GM19035 (cell line): Measurements from ENCODE around the gene C5AR2.
"Not testable (repeated sequence)": the region's sequence is repeated elsewhere in the genome, so short reads cannot be mapped to it uniquely, and the experiment has no call there.

ENCODE experiments used
- ATAC-seq: cut with Tn5 transposase; IDR thresholded peaks from one replicate; pipeline ENCODE4 v1.9.1; 2021; ENCODE audit not compliant: unreplicated experiment

The C5AR2 gene

DNA sequence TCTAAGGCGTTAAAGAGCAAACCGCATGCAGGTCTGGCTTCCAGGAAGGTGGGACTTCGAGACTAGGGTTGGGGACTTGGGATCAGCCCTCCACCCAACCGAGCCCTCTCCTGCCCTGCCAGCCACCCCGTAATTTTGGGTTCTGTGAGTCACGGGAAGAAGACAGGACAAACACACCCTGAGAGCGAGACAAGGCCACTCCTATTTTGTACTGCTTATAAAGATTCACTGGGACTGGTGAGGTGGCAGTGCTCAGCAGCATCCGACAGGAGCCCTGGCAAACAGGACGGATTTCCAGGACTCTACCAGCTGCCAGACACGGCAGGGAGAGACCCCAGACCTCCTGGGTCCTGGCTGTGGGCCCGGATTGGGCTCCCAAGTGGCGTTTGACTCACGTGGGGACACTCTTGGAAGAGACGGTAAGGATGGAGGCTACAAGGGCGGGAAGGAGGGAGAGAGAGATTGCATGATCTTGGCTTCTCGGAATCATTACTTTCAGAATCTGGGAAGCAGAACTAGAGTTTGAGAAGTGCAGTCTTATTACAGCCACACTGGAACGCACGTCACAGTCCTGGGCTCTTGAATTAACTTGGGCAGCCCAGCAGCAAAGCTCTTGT lies at the start of gene C5AR2:
TSS of gene C5AR2 (plus strand) at position 245 of the 617 bp plus-strand sequence. CDS start 8,625 bp downstream, outside the sequence.
- no peak for ATAC-seq

- no peak for ATAC-seq
These were observed 48.4 kb upstream of the C5AR2 start for GRCh38 chr19:47283405-47284059.

GRCh38 chr19:47284324-47284899 lies 47.6 kb upstream of the C5AR2 start:
- no peak for ATAC-seq

- no peak for ATAC-seq
These were observed 35.9 kb upstream of the C5AR2 start for GRCh38 chr19:47296036-47296435.

- ATAC-seq: not testable (repeated sequence)
These were observed 31.1 kb upstream of the C5AR2 start for GRCh38 chr19:47300867-47301266.

GRCh38 chr19:47302249-47302648 lies 29.7 kb upstream of the C5AR2 start:
- ATAC-seq: no peak

DNA sequence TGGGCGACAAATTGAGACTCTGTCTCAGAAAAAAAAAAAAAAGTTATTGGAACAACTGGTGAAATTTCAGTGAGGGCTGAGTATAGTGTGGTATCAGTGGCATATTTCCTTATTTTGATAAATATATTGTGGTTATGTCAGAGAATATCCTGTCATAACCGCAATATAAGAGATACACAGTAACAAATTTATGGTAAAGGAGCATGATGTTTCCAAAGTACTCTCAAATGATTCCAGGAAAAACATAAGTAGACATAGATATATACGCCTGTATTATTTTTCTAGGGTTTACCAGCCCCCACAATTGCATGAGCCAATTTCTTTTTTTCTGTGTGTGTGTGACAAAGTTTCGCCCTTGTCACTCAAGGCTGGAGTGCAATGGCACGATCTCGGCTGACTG lies 28.0 kb upstream of the C5AR2 start:
- ATAC-seq: no peak

DNA sequence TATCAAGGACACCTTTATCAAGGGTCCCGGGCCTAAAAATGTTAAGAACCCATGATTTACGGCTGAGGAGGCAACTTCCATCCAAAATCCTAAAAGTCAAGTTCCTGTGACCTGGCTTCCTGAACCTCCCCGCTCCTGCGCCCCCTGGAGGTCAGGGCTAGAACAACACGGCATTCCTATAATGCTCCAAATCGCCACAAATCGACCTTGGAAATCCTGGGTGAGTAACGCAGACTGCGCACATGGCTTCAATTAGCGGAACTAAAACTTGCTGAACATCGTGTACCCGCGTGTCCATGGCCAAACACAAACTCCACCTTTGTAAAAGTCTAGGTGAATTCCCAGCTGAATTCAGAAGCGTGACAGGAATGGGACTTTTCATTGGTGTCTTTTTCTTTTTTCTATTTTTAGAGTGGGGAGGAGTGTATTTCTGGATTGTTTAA lies 26.6 kb upstream of the C5AR2 start:
- no peak for ATAC-seq

DNA sequence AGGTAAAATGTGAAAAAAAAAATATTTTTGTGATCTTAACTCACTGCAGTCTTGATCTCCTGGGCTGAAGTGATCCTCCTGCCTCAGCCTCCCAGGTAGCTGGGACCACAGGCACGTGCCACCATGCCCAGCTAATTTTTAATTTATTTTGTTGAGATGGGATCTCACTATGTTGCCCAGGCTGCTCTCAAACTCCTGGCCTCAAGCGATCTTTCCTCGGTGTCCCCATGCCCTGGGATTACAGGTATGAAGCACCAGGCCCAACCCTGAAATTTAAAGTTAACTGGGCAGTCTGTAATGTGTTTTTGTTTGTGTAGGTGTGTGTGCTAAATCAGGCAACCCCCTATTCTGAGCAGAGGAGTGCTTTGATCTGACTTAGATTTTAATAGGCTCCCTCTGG lies 25.7 kb upstream of the C5AR2 start:
- ATAC-seq: no peak

- ATAC-seq: no peak
These were observed 22.9 kb upstream of the C5AR2 start for GRCh38 chr19:47309038-47309437.

GRCh38 chr19:47309608-47310007 lies 22.4 kb upstream of the C5AR2 start, which contains the start of gene C5AR1:
C5AR1 (plus strand) TSS chr19:47309861; CDS start chr19:47309896, 35 bp downstream.
- ATAC-seq: no peak

- ATAC-seq: no peak
These were observed 21.7 kb upstream of the C5AR2 start for GRCh38 chr19:47310323-47310722.

GRCh38 chr19:47310819-47311218 lies 21.2 kb upstream of the C5AR2 start:
- ATAC-seq: no peak

- no peak for ATAC-seq
These were observed 19.5 kb upstream of the C5AR2 start for GRCh38 chr19:47312366-47313006.

- ATAC-seq: no peak
These were observed 18.1 kb upstream of the C5AR2 start for GRCh38 chr19:47313754-47314295.

DNA sequence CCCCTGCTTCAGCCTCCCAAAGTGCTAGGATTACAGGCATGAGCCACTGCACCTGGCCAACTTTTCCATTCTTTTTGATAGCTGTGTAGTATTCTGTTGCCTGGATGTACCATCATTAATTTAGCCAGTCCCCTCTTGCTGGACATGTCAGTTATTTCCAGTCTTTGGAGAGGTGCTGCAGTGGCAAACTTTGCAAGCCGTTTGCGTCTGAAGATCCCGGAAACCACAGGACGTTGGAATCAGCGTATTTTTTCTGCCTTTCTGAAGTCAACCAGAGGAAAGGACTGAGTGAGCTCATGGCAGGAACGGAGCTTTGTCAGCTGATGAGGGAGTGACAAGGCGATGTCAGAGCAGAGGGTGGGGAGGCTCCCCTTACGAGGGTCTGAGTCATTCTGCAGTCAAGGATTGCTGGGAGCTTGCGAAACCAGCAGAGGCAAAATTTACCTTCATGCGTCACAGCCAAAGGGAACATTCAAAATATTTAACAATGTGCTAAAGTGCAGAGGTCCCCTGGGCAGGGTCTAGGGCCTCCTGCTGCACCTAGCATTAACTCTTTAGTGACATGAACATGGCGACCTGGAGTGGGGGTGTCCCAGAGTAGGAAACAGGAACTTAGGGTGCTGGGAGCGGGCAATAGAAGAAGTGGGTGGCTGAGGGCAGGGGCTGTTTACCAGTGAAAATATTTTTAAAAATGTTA lies 16.7 kb upstream of the C5AR2 start:
- ATAC-seq: no peak

- ATAC-seq: no peak
These were observed 15.5 kb upstream of the C5AR2 start for GRCh38 chr19:47316513-47316912.

DNA sequence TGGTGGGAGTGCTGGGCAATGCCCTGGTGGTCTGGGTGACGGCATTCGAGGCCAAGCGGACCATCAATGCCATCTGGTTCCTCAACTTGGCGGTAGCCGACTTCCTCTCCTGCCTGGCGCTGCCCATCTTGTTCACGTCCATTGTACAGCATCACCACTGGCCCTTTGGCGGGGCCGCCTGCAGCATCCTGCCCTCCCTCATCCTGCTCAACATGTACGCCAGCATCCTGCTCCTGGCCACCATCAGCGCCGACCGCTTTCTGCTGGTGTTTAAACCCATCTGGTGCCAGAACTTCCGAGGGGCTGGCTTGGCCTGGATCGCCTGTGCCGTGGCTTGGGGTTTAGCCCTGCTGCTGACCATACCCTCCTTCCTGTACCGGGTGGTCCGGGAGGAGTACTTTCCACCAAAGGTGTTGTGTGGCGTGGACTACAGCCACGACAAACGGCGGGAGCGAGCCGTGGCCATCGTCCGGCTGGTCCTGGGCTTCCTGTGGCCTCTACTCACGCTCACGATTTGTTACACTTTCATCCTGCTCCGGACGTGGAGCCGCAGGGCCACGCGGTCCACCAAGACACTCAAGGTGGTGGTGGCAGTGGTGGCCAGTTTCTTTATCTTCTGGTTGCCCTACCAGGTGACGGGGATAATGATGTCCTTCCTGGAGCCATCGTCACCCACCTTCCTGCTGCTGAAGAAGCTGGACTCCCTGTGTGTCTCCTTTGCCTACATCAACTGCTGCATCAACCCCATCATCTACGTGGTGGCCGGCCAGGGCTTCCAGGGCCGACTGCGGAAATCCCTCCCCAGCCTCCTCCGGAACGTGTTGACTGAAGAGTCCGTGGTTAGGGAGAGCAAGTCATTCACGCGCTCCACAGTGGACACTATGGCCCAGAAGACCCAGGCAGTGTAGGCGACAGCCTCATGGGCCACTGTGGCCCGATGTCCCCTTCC lies 11.8 kb upstream of the C5AR2 start:
- ATAC-seq: no peak

DNA sequence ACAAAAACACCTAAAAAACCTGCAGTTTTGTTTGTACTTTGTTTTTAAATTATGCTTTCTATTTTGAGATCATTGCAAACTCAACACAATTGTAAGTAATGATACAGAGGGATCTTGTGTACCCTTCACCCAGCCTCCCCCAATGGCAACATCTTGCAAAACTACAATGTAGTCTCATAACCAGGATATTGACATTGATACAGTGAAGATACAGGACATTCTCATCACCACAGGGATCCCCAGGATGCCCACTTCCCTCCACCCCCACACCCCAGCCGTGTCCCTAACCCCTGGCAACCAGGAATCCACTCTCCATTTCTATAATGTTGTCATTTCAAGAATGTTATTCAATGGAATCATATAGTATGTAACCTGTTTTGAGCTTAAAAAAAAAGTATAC lies 10.3 kb upstream of the C5AR2 start:
- ATAC-seq: no peak

- no peak for ATAC-seq
These were observed 9.9 kb upstream of the C5AR2 start for GRCh38 chr19:47322058-47322457.
